HG03469 (cell line): Measurements from ENCODE around the gene PAIP1.
"Not testable (repeated sequence)": the region's sequence is repeated elsewhere in the genome, so short reads cannot be mapped to it uniquely, and the experiment has no call there.

Experiments used
- ATAC-seq: cut with Tn5 transposase; IDR thresholded peaks from one replicate; pipeline ENCODE4 v1.9.1; 2021; ENCODE audit warnings: mild to moderate bottlenecking, moderate library complexity, moderate number of reproducible peaks; ENCODE audit not compliant: unreplicated experiment

Gene PAIP1

DNA sequence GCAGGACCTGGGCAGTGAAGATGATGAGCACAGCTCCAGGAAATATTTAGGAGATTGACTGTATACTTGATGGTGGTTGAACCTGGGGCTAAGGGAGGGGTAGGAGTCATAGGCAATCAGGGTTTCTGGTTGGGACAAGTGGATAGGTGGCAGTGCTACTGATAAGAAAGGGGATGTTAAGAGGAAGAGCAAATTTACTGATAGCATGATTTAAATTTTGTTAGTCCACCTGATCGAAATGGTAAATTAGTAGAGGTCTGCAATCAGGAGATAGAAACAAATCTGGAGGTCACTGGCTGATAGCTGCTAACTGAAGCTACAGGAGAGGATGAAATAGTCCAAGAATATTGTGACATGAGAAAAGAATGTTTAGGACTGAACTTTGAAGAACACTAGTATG, 36.3 kb downstream of the PAIP1 start:
- no peak for ATAC-seq

GRCh38 chr5:43515678-43516048, 41.2 kb downstream of the PAIP1 start:
- ATAC-seq, result no peak

DNA sequence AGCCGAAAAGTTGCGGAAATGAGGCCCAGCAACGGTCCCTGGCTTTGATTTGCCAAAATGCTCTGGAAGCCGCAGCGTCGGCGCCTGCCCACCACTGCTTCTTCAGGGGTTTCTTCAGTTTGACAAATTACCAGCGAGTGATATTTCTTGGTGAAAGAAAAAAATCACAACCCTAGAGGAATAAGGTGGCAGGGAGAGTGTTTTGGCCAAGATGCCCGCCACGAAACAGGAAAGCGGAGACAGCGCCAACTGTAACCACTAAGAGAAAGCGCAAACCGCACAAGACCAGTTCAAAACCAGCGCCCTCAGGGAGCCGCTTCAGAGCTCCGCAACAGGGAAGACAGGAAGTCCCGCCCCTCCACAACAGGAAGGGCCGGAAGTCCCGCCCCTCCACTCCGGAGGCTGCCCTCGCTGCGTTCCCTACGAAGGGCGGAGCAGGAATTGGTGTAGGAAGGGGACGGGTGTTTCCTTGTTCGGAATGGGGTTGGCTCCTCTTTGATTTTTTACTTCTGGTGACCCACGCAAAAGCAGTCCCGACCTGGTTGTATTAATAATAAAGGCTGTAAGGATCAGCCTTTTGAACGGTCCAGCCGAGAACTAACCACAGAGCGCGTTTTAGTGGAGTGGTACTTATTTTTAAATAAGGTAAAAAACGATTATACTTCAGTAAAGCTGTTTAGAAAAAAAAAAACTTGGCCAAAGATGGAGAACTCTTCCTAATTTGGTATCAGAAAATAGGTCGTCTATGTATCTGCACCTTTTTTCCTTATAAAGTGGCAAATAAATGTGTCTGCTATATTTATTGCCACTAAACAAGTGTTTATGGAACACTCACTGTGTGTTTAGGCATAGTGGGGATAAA, 41.8 kb downstream of the PAIP1 start, which contains the start of gene C5orf34:
C5orf34 (minus strand) TSS at position 333 of the 862 bp plus-strand sequence. CDS start 5,809 bp downstream, outside the sequence.
- ATAC-seq, result peak; percentile 98

DNA sequence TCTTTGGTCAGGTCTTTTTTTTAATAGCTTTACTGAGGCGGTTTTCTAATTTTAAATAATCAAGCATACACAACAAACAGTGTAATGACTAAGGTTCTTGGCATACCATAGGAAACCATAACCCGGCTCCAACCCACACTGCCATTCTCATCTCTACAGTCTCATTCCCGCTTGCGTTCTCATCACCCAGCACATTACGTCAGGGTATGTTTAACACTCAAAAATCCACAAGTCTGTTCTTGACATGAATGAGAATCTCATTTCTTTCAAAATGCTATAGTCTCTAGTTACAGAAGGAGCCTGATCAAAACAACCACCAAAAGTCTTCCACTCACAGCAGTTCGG, 42.4 kb downstream of the PAIP1 start:
- ATAC-seq, result peak; percentile 10

- ATAC-seq, result no peak
Observed at GRCh38 chr5:43514025-43514424, 42.9 kb downstream of the PAIP1 start.

DNA sequence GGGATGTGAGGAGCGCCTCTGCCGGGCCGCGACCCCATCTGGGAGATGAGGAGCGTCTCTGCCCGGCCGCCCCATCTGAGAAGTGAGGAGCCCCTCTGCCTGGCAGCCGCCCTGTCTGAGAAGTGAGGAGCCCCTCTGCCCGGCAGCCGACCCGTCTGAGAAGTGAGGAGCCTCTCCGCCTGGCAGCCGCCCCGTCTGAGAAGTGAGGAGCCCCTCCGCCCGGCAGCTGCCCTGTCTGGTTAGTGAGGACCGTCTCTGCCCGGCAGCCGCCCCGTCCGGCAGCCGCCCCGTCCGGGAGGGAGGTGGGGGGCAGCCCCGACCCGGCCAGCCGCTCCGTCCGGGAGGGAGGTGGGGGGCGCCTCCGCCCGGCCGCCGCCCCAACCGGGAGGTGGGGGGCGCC, 45.8 kb downstream of the PAIP1 start:
- ATAC-seq, result not testable (repeated sequence)

- ATAC-seq, result no peak
Observed at GRCh38 chr5:43498581-43498980, 58.3 kb downstream of the PAIP1 start.

- no peak for ATAC-seq
Observed at GRCh38 chr5:43497311-43498104, 59.4 kb downstream of the PAIP1 start.

DNA sequence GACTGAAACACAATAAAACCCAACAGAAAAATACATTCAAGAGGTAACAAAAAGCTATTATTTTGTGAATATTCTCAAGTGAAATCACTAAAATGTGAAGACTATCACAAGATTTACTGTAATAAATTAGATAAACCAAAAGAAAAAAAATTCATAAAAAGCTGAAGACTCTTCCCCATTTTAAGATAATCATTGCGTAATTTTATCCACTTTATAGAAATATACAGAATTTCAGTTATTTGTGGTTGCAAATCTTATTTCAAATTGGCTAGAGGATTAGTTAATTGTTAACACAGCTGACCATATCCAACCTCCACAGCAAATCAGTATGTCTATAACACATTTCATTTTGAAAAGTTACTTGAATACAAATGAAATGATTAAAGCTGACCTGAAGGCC, 65.6 kb downstream of the PAIP1 start:
- no peak for ATAC-seq

GRCh38 chr5:43486353-43486752, 70.5 kb downstream of the PAIP1 start:
- ATAC-seq, result no peak

- no peak for ATAC-seq
Observed at GRCh38 chr5:43485406-43485805, 71.5 kb downstream of the PAIP1 start.

GRCh38 chr5:43484106-43484849, 72.6 kb downstream of the PAIP1 start:
- ATAC-seq, result peak; percentile 49

DNA sequence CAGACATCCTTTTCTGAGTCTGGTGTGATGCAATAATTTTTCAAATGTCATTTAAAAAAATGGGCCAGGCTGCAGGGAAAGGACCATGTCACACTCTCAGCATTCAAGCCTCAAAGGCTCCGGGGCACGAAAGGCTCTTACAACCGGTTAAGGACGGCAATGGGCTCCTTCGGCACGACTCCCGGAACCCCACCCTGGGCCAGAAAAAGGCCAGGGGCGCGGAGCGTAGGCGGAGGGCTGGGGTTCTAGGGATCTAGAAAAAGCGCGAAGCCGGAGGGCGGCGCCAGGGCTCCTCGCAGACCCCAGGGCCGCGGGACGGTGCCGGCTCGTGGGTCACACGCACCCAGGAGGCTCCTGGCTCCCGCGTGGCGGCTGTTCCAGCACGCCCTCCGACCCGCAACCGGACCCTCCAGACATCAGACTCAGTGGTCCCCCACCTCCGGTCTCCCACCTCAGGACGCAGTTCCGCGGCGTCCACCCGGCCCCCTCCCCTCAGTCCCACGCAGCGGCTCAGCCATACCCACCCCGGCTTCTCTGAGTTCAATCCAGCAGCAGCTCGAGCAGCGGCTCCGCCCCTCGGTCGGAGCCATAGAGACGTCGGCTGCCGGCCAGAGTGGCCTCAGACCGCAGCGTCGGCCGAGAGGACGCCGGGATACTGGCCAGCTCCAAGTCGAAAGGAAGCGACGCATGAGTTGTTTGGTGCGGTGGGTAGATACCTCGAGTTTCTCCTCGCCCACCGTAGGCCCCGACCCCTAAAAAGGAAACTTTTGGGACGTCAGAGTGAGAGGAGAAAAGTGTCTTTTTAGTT, 73.4 kb downstream of the PAIP1 start, which contains the start of gene TMEM267:
TMEM267 (minus strand) TSS at position 568 of the 808 bp plus-strand sequence. CDS start 29,896 bp downstream, outside the sequence.
- ATAC-seq, result peak; percentile 76

- ATAC-seq, result no peak
Observed at GRCh38 chr5:43482490-43483297, 74.2 kb downstream of the PAIP1 start.
